SK-MEL-5 (cell line): ENCODE data around the gene PACRG. TPM values are rescaled to one million over a fixed set of nuclear protein-coding genes. Genes with fewer than 3 reads are reported as not detected.

Experiments used
- DNase-seq: peaks from one replicate; pipeline ENCODE4 v3.0.0-alpha.2; 2016; ENCODE audit warnings: low read depth, low spot score
- in situ Hi-C: cut with HindIII; loops from 2 replicates; pipeline ENCODE4 v1.10.0; 2016; ENCODE audit warnings: low sequenced_read_pairs, high pct_unique_total_duplicates, low pct_unique_long_range_greater_than_20kb
- total RNA-seq: library from RNA; depleted of rRNA; stranded (reverse); fragments of >200 nt; shearing (Covaris generic); gene quantifications from 2 replicates; pipeline ENCODE4 v1.2.3, GENCODE V29; 2014

The PACRG gene
- total RNA-seq, 1 experiment from 2014 or later: not detected

DNA sequence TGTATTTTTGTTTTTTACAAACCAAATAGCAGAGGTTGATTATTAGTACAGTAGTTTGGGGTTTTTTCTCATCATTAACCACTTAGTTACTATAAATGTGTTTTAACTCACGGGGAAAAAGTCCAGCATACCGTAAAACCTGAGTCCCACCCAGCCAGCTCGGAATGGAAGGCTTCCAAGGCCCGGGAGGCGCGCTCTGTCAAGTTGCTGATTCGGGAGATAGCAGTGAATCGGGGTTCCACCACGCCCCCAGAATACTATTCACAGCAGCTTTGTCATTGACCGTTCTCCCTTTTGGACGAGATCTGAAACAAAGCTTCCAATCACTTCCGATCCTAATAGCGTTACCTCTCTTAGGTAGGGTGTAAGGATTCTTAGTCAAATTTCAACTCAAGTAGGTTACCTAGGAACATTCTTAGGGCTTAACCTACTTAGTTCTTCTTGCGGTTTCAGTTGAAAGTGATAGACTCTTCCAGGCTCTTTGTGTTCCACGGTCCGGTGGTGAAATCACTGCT lies 453.9 kb downstream of the PACRG start:
- no peak for DNase-seq
- in situ Hi-C loops: no loop called here

GRCh38 chr6:163182696-163183095 lies 454.9 kb downstream of the PACRG start:
- in situ Hi-C loops: no loop called here
- DNase-seq: no peak

- in situ Hi-C loops: no loop called here
- DNase-seq: no peak
Measured at GRCh38 chr6:163183806-163184205, 456.0 kb downstream of the PACRG start.

DNA sequence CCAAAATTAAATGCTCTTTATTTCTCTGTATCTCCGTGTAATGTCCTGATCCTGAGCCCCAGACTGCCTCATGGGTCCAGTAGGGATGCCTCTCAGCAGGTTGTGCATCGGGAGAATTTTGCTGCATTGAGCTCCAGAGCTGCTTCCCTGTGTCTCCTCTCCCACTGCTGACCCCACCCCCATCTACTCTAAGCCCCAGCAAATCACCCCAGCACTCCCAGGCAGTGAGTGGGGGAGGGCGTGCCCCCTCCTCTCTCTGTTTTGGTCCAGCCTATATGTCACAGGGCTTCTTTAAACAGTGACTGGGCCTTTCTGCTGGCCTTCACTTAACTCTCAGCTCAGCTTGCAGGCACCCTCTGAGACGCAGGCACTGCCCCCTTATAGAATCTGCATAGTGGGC lies 458.0 kb downstream of the PACRG start:
- in situ Hi-C loops: no loop called here

DNA sequence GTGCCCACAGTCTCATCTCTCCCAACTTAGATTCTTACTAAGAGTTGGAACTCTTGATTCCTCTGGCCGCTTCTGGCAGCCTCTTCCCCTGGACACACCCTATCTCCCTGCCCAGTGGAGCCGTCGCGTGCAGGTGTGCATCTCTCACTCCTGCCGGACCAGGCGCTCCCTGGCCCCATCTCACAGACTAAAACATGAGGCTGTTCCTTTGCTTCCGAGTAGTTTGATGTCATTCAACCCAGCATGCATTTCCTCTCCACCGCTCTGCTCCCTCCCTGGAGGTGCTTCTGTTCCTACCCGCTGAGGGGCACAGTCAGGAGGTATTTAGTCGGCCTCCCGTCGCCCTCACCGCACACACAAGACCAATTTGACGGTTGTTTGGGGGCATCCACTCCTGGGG lies 458.8 kb downstream of the PACRG start:
- in situ Hi-C loops: no loop called here
- no peak for DNase-seq

More for the DNA sequence above, 458.0 kb downstream of the PACRG start:
- DNase-seq: no peak

DNA sequence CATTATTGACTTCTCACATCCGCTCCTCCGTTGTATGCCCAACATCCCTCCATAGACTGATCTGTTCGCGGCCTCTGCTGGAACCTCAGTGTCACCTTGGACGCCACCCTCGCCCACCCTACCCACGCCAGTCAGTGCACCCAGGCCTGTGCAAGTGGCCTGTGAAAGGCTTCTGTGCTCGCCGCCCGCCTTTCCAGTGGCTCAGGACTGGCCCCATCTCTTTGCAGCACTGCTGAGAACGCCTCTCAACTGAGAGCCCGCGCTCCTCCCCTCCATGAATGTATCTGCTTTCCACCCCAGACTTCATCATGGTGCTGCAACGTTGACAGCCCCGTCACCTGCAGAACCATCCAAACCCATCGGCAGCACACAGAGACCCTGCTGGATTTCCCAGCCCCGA lies 459.4 kb downstream of the PACRG start:
- in situ Hi-C loops: no loop called here
- no peak for DNase-seq

GRCh38 chr6:163187606-163188005 lies 459.8 kb downstream of the PACRG start:
- DNase-seq: no peak
- in situ Hi-C loops: no loop called here

DNA sequence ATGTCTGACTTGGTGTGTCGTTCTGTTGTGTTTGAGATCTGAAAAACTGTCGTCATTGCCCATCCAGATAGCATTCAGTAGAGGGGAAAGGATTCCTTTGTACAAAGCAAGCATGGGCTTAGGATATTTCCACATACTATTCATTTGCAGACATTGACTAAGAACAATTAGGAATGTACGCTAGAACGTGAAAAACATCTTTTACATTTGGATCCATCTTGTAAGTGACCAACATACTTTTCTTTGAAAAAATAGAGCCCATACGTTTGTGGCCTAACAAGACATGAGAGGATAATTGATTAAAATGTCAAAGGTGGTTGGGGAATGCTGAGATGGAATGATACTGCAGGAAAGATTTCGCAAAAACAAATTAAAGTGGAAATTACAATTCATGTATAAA lies 461.0 kb downstream of the PACRG start:
- no peak for DNase-seq
- in situ Hi-C loops: no loop called here

DNA sequence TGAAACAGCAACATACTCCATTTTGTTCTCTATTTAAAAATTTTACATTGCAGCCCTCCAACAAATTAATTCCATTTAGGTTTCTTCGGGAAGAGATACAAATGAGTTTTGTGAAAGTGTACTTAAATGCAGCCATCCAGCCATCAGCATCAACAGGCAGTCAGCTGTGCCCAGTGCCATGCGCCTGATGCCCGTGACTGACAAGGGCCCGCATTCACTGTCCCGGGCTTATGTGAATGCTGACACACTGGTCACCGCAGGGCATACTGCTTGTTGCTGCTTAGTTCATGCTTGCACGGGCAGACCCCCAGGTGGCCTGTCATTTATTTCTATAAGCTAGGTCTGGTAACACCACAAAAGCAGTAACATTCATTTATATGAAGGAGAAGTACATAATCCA lies 461.8 kb downstream of the PACRG start:
- DNase-seq: no peak
- in situ Hi-C loops: no loop called here

DNA sequence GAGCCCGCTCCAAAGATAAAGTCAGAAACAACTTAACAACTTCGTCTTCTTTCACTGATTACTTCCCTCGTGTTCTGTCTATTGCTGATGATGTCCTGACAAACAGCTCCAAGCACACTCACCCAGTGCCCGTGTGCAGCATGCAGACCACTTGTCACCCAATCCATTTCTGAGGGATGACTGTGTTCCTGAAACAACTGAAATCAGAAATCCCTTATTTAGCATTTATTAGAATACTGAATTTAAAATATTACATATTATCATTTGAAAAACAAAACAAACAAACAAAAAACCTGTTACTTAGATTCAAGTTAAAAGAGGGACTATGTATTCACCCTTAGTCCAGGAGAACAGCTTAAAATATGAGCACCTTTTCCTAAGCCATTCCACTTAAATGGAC lies 463.0 kb downstream of the PACRG start:
- in situ Hi-C loops: no loop called here
- DNase-seq: no peak

DNA sequence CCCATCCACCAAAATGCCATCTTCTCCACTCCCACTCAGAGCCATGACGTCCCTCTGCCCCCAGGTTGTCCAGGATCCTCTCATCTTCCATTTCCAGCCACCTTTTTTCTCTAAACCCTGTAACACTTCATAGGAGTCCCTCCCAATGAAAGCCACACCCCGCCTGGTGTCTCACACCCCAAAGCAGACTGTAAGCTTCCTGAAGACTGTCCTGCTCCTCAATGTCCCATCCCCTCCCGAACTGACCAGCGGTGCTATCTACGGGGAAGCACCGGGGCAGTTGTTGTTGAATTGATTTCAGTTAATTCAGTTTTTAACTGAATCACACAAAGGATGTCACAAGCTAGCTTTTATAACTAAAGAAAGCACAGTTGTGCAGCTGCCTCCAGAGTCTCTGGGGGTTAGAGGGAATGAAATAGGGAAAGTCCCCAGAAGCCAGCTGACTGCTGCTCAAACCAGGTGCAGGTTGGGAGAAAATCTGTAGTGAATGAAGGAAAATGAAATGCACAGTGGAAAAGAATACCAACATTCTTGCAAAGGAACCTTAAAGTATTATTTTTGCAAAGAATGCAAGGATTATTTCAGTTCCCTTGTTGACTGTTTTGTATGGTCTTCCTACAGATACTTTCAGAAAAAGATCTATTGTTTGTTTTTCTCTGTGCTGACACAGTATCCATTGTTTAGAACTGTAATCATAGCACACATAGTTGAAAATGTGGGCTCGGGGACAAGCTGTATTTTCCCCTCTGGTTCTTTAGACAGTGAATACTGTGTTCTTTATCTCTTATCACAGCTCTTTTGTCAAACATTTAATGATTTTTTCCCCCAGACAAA lies 464.1 kb downstream of the PACRG start:
- in situ Hi-C loops: no loop called here
- peak; percentile 66 for DNase-seq

DNA sequence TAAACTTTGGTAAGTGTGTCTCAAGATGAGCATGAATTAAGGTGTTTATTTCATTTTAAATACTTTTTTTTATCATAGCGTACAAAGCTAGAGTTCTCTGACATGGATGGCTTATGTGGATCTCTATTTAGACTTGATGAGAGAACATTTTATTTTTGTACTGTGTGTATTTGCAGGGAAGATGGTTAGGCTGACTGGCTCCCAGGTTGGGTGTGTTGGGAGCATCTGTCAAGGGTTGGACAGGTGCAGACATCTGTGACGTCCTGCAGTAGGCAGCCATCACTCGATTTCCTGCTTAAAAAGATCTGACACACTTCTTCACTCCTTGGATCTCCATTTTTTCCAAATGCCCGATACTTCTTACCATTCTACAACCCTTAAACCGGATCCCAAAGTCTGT lies 464.8 kb downstream of the PACRG start:
- in situ Hi-C loops: no loop called here

GRCh38 chr6:163193326-163193725 lies 465.6 kb downstream of the PACRG start:
- DNase-seq: no peak
- in situ Hi-C loops: no loop called here

More for the DNA sequence above, 464.8 kb downstream of the PACRG start:
- DNase-seq: no peak

DNA sequence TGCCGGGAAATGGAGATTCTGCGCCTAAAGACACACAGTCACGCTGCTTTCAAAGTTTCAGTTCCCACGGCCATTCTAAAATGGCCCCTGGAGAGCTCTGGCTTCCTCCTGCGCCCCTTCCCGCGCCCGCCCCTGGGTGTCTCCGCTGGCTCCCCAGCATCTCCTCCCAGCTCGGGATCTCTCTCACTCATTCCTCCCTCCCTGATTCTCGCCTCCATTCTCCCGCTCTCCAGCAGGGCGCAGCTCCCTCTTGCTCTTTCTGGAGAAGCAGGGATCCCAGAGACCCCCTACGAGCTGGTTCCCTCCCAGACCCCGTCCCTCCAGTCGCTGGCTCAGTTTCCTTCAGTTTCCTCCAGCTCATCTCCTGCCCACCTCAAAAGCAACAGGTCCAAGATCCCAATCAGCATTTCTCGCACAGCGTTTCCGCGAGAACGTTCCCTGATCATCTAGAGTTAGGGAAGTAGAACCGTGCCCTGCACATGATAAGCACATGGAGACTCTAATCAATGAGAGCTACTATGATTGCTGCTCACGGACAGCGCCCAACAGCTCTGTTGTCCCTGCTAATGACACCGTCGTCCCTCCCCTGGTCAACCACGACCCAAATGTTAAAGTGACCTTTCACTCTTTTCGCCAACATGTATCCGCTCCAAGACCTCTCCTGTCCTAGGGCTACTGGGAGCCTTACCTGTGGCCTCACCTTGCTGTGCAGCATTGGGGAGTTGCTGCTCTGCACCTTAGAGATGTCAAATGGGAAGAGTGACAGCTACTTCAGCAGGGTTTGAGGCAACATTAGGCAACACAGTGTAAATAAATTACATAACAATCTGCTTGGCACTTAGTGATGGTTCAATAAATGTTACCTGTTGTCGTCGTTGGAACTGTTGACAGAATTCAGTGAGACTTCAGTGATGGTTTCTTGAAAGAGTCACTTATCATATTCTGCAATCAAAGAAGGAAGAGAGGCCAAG lies 468.2 kb downstream of the PACRG start:
- no peak for DNase-seq

DNA sequence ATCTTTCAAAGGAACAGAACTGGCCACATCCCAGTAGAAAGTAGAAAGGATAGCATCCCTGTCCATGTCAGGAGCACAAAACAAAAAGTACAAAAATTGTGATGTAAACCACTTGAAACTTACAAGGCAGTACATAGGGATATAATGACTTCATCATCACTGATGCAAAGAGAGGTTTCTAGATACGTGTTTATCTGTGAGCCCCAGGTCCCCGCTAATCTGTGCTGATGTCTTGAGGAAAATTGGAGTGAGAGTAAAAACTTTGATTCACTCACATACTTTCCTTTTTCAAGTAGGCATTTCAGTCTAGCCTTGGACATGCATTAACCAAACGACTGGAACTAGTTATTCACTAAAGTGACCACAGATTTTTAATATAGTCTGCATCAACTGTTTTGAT lies 470.1 kb downstream of the PACRG start:
- in situ Hi-C loops: no loop called here
- DNase-seq: no peak

More for the DNA sequence above, 468.2 kb downstream of the PACRG start:
- in situ Hi-C loops: no loop called here

DNA sequence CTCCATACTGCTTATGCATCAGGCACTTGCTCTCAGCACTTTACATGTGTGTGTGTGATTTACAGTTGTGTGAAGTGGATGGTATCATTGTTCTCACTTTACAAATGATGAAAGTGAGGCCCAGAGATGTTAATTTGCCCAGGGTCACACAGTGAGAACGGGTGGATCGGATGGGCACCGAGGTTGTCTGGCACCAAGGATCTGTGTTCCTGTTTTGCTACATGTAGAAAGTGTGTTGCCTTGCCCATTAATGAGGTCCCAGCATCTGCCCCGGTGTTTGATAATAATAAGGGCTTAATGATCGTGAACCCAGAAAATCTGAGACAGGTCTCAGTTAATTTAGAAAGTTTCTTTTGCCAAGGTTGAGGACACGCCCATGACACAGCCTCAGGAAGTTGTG lies 470.6 kb downstream of the PACRG start:
- in situ Hi-C loops: no loop called here
- DNase-seq: no peak

- in situ Hi-C loops: no loop called here
- peak; percentile 37 for DNase-seq
Measured at GRCh38 chr6:163199371-163199770, 471.6 kb downstream of the PACRG start.

- in situ Hi-C loops: no loop called here
Measured at GRCh38 chr6:163200289-163200688, 472.5 kb downstream of the PACRG start.

More at GRCh38 chr6:163200289-163200688, 472.5 kb downstream of the PACRG start:
- DNase-seq: no peak
